ENCODE results near the gene GAPT. TPM values are rescaled to one million over a fixed set of nuclear protein-coding genes. Genes with fewer than 3 reads are reported as not detected.

Gene GAPT
- total RNA-seq, 4 donors from 2014 or later, result 3.8 TPM; not detected in 3

DNA sequence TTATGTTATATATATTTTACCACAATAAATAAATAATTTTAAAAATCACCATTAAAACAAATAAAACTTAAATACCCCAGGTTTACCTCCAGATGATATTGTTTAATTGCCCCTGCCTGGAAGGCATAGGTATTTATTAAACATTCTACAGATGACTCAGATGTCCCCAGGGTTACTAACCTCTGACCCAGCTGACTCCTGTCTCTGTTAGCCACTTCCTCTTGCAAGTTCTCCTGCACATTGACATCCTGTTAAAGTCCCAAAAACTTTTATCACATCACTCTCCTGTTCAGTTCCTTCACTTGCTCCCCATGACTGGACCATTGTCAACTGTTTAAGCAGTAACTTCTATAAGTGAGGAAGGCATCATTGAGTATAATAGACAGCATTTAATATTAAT, 54.7 kb downstream of the GAPT start:
- TF ChIP-seq POLR2A (IDR thresholded peaks at IDR 0.05) (no peak), POLR2AphosphoS5 (IDR thresholded peaks at IDR 0.05) (no peak), EP300 (IDR thresholded peaks at IDR 0.05; ENCODE audit: low read depth) (no peak)
- TF ChIP-seq, protein P1, sequence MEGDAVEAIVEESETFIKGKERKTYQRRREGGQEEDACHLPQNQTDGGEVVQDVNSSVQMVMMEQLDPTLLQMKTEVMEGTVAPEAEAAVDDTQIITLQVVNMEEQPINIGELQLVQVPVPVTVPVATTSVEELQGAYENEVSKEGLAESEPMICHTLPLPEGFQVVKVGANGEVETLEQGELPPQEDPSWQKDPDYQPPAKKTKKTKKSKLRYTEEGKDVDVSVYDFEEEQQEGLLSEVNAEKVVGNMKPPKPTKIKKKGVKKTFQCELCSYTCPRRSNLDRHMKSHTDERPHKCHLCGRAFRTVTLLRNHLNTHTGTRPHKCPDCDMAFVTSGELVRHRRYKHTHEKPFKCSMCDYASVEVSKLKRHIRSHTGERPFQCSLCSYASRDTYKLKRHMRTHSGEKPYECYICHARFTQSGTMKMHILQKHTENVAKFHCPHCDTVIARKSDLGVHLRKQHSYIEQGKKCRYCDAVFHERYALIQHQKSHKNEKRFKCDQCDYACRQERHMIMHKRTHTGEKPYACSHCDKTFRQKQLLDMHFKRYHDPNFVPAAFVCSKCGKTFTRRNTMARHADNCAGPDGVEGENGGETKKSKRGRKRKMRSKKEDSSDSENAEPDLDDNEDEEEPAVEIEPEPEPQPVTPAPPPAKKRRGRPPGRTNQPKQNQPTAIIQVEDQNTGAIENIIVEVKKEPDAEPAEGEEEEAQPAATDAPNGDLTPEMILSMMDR (IDR thresholded peaks at IDR 0.05), result no peak
- Histone ChIP-seq H3K4me1 (no peaks in the 10 kb centered on the region), H3K9me3 (no peaks in the 10 kb centered on the region), H3K36me3 (no peaks in the 10 kb centered on the region), H3K27ac (no peak overlapping the region), H3K27me3 (no peaks in the 10 kb centered on the region), H3K4me3 (no peak overlapping the region)
- DNase-seq, result no peak
- in situ Hi-C loops (cut with MboI; ENCODE audit: low pct_ligation_motif_present in 1 of 4, low pct_unique_long_range_greater_than_20kb in 1 of 4, low sequenced_read_pairs in 3 of 4) (no loop called here), intact Hi-C loops (cut with DNase I; ENCODE audit: low total_unique reads) (no loop called here)

Small RNAs within 50 kb of the gene (small RNA-seq; reads per million reads assigned to genes)
- gene MIR548AE2, result 0 reads per million in 4 donors

Other genes with a start within 250 kb of the GAPT start
- 10 to 100 TPM in 3 of 4 donors, 1 to 10 TPM in 1; 6.0 to 78.6 (median 40.6) TPM for gene PLK2, start 31.3 kb upstream of the GAPT start, total RNA-seq
- under 1 TPM; 0.20 to 0.75 (median 0.51) TPM for gene RAB3C, start 91.6 kb downstream of the GAPT start, total RNA-seq